H1 (cell line): ENCODE measurements around the gene MAJIN. TPM values are rescaled to one million over a fixed set of nuclear protein-coding genes. Genes with fewer than 3 reads are reported as not detected.

Experiments
- BCL11A ChIP-seq, 2 experiments: IDR thresholded peaks; one replicate each; pipeline ENCODE4 v1.6.1; 2011; ENCODE audit warnings: low read depth in 2 of 2, low read length in 2 of 2, mild to moderate bottlenecking in 2 of 2
- CHD7 ChIP-seq: fragments of 300-600 bp; sonication (generic); IDR thresholded peaks from 2 replicates; pipeline ENCODE4 v1.7.1; 2012; ENCODE audit warnings: low read length, moderate library complexity, mild to moderate bottlenecking, inconsistent platforms; ENCODE audit not compliant: insufficient replicate concordance
- CTBP2 ChIP-seq: IDR thresholded peaks from 2 replicates; pipeline ENCODE4 v1.7.0; 2011; ENCODE audit warnings: borderline replicate concordance, mild to moderate bottlenecking, moderate library complexity, mixed read lengths, low read length; ENCODE audit not compliant: insufficient read depth, insufficient read length
- KDM4A ChIP-seq: IDR thresholded peaks from one replicate; pipeline ENCODE4 v1.7.1; 2012; ENCODE audit warnings: low read depth, mild to moderate bottlenecking, moderate library complexity, low read length, inconsistent platforms; ENCODE audit not compliant: severe bottlenecking
- NANOG ChIP-seq: IDR thresholded peaks from 2 replicates; pipeline ENCODE4 v1.6.1; 2011; ENCODE audit warnings: low read length, low read depth, mild to moderate bottlenecking, inconsistent platforms; ENCODE audit not compliant: insufficient read depth, poor library complexity, severe bottlenecking
- RBBP5 ChIP-seq: IDR thresholded peaks from 2 replicates; pipeline ENCODE4 v1.7.1; 2012; ENCODE audit warnings: low read depth, mild to moderate bottlenecking, inconsistent platforms, low read length, moderate library complexity, borderline replicate concordance
- SP2 ChIP-seq: IDR thresholded peaks from 2 replicates; pipeline ENCODE4 v1.6.1; 2012; ENCODE audit warnings: mild to moderate bottlenecking, low read length, inconsistent platforms
- TEAD4 ChIP-seq: IDR thresholded peaks from 2 replicates; pipeline ENCODE4 v1.6.1; 2012; ENCODE audit warnings: low read depth, low read length, inconsistent platforms, mixed read lengths
- polyA plus RNA-seq, 7 experiments: library from polyadenylated mRNA; depleted of rRNA in 3 of 7; stranded (reverse) in 5 of 7; unstranded in 2 of 7; fragments of >200 nt in 5 of 7; fragments of 200-250 nt in 2 of 7; gene quantifications; 1 replicate in 5 of 7; 2 replicates in 1 of 7; 4 replicates in 1 of 7; pipeline versions ENCODE4 v1.2.1 to v1.2.3, GENCODE V29; 2011 to 2013; ENCODE audit warnings: missing spikeins in 2 of 7, mixed read lengths in 2 of 7
- total RNA-seq: library from RNA; stranded (reverse); fragmentation: NEBNext Ultra II Directional; extraction: Animal tissue kit (Norgen Biotek cat#: 25700); gene quantifications from 2 replicates; pipeline ENCODE4 v1.2.1, GENCODE V29; 2021
- TF ChIP-seq, protein P1 (sequence below): IDR thresholded peaks from 2 replicates; pipeline ENCODE4 v1.6.1; 2011; ENCODE audit warnings: low read length, improper control_type of control experiment

MAJIN gene
- total and polyA plus RNA-seq, 2 of the 8 experiments (the other 6 are each of a cell fraction or from before 2014, with no cell fraction given): not detected

DNA sequence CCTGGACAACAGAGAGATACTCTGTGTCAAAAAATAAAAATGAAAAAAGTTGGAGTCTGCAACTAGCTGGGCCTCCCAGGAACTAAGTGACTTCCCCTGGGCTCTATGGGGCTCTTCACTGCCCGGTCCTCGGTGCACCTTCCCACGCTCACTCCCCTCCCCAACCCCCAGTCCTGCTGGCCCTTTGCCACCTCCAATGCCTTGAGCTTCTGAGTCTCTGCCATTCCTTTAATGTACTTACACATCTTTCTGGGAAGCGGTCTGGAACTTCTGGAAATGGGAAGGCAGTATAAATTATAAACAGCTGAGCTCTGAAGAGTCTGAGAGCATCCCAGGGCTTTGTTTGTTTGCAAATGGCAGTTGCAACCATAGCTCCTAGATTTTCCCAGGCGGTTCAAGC, 30.8 kb upstream of the MAJIN start (continued):
- TF ChIP-seq CHD7 (no peak), TEAD4 (no peak), BCL11A (IDR thresholded peaks at IDR 0.05; ENCODE audit: low read depth in 2 of 2, low read length in 2 of 2) (no peak), KDM4A (no peak), NANOG (no peak), SP2 (no peak), CTBP2 (no peak), RBBP5 (no peak)
- TF ChIP-seq, protein P1, sequence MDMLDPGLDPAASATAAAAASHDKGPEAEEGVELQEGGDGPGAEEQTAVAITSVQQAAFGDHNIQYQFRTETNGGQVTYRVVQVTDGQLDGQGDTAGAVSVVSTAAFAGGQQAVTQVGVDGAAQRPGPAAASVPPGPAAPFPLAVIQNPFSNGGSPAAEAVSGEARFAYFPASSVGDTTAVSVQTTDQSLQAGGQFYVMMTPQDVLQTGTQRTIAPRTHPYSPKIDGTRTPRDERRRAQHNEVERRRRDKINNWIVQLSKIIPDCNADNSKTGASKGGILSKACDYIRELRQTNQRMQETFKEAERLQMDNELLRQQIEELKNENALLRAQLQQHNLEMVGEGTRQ: no peak
- TF ChIP-seq, all 59 proteins: peak for 0
